Stimulated activated CD4-positive, alpha-beta T cell treated with anti-CD3 and anti-CD28 coated beads, Interleukin-15, amount 100 ng/mL, for 48 hours (primary cell): Measurements from ENCODE around the gene RAB4B.
A peak's percentile ranks its signal among the peaks of the same experiment; 100 is the strongest.
"Not testable (repeated sequence)": the region's sequence is repeated elsewhere in the genome, so short reads cannot be mapped to it uniquely, and the experiment has no call there.

Source experiments
- DNase-seq, 2 donors: peaks; one replicate each; pipeline ENCODE4 v3.0.0-alpha.2; 2020; ENCODE audit warnings: low read depth in 2 of 2

RAB4B gene

DNA sequence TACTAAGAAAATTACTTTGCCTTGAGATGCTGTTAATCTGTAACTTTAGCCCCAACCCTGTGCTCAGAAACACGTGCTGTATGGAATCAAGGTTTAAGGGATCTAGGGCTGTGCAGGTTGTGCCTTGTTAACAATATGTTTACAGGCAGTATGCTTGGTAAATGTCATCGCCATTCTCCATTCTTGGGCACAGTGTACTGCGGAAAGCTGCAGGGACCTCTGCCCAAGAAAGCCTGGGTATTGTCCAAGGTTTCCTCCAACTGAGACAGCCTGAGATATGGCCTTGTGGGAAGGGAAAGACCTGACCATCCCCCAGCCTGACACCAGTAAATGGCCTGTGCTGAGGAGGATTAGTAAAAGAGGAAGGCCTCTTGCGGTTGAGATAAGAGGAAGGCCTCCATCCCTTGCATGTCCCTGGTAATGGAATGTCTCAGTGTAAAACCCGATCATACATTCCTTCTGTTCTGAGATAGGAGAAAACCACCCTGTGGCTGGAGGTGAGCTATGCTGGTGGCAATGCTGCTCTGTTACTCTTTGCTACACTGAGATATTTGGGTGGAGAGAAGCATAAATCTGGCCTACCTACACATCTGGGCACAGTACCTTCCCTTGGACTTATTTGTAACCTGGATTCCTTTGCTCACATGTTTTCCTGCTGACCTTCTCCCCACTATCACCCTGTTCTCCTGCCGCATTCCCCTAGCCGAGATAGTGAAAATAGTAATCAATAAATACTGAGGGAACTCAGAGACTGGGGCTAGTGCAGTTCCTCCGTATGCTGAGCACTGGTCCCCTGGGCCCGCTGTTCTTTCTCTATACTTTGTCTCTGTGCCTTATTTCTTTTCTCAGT lies 44.9 kb downstream of the RAB4B start:
- not testable (repeated sequence) for DNase-seq

DNA sequence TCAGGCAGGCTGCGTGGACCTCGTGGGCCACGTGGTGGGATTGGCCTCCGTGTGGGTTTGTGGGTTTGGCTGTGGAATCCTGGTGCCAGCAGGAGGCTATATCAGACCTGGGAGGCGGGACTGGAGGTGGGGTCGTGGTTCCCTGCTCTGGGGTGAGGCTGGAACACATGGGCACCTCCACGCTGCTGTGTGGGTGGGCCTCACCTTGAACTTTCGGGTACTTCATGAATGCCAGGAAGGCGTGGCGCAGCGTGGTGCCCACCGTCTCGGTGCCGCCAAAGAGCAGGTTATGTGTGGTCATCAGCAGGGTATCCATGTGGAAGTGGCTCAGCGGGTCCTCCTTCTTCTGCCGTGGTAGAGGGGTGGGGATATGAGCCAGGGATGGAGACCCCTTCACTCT lies 46.9 kb downstream of the RAB4B start:
- not testable (repeated sequence) for DNase-seq

DNA sequence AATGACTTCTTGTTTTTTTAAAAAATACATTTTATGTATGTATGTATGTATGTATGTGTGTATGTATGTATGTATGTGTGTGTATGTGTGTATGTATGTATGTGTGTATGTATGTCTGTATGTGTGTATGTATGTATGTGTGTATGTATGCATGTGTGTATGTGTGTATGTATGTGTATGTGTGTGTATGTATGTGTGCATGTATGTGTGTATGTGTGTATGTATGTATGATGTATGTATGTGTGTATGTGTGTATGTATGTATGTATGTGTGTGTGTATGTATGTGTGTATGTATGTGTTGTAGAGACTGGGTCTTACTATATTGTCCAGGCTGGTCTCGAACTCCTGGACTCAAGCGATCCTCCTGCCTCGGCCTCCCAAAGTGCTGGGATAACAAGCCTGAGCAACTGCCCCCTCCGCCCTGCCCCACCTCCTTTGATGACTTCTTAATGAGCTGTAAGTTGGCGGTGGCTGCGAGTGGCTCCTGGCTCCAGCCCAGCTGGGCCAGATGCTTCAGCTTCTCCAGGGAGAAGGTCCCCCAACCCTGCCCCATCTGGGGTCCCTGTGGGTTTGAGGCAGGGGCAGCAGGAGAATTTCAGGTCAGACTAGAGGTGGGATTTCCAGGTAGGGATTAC lies 47.5 kb downstream of the RAB4B start:
- not testable (repeated sequence) for DNase-seq

DNA sequence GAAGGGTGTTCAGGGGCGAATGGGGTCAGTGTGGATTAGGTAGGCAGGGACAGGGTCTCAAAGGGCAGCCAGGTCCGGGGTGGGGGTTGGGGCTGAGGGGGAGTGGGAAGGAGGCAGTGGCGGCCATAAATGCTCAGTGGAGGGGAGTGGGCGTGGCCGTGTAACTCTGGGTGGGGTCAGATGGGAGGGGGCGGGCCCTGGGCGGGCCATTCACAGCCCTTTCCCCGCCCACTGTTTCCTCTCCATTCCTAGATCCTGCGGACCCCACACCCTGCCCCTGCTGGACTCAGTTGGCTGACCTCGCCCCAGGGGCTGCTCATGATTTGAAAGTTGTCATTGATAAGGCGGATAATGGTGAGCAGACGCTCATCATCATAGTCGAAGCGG lies 48.3 kb downstream of the RAB4B start:
- not testable (repeated sequence) for DNase-seq

DNA sequence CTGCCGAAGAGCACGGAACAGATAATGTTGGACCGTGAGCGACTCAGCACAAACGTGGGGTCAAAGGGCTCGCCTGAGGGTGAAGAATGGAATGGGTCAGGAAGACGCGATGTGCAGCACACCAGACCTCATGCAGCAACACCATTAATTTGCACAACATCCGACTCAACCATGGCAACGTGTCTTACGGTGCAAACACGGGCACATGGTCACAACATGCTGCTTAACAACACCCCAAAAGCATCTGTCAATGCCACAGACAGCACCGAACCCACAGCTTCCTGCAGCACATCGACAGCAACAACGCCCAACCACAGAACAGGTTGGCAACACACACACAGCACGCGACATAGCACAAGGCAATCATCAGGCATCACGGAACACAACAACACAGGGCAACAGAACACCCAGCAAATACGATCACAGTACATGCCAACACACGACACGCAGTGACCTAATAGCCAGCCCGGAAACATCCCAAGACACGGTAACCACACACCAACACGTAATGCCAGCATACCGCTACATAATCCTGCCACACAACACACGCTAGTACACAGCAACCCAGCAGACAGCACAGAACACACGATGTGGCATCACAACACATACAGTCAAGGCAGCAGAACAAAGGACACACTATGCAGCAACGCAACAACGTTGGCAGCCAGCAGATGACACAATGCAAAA lies 48.8 kb downstream of the RAB4B start:
- not testable (repeated sequence) for DNase-seq

DNA sequence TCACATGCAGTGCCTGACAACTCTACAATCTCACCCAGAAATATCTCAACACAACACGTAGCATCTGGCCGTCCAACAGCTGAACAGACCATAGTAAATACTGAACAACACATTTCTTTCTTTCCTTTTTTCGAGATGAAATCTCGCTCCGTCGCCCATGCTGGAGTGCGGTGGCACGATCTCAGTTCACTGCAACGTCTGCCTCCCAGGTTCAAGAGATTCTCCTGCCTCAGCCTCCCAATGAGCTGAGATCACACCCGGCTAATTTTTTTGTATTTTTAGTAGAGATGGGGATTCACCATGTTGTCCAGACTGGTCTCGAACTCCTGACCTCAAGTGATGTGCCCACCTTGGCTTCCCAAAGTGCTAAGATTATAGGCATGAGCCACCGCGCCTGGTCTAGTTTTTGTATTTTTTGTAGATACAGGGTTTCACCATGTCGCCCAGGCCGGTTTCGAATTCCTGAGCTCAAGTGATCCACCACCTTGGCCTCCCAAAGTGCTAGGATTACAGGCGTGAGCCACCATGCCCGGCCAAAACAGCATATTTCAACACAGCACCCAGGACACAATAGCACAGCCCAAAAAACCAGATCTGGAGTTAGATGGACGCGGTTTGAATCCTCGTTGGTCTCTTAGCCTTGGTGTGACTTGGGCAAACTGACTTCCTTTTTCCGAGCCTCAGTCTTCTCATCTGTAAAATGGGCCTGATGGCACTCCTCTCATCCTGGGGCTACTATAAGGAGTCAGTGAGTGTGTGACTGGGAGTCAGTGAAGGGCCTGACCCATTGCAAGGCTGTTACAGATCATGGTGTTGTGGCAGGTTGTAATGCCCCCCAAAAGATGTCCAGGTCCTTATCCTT lies 49.6 kb downstream of the RAB4B start:
- DNase-seq = no peak

DNA sequence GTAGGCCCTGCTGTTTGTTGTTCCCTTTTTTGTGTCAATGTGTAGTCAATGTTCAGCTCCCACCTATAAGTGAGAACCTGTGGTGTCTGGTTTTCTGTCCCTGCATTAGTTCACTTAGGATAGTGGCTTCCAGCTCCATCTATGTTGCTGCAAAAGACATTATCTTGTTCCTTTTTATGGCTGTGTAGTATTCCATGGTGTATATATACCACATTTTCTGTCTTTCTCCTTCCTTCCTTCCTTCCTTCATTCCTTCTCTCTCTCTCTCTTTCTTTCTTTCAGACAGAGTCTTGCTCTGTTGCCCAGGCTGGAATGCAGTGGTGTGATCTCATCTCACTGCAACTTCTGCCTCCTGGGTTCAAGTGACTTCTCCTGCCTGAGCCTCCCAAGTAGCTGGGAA lies 51.2 kb downstream of the RAB4B start:
- no peak for DNase-seq

DNA sequence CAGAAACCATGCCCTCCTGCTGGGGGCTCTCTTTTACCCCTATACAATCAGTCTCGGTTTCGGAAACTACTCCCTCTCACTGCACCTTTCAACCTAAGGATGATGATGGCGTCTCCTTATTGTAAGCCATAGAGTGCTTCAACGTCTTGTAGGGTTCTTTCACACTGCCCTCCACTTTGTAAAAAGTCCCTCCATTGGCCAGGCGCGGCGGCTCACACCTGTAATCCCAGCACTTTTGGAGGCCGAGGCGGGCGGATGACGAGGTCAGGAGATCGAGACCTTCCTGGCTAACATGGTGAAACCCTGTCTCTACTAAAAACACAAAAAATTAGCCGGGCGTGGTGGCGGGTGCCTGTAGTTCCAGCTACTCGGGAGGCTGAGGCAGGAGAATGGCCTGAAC lies 52.7 kb downstream of the RAB4B start:
- not testable (repeated sequence) for DNase-seq

DNA sequence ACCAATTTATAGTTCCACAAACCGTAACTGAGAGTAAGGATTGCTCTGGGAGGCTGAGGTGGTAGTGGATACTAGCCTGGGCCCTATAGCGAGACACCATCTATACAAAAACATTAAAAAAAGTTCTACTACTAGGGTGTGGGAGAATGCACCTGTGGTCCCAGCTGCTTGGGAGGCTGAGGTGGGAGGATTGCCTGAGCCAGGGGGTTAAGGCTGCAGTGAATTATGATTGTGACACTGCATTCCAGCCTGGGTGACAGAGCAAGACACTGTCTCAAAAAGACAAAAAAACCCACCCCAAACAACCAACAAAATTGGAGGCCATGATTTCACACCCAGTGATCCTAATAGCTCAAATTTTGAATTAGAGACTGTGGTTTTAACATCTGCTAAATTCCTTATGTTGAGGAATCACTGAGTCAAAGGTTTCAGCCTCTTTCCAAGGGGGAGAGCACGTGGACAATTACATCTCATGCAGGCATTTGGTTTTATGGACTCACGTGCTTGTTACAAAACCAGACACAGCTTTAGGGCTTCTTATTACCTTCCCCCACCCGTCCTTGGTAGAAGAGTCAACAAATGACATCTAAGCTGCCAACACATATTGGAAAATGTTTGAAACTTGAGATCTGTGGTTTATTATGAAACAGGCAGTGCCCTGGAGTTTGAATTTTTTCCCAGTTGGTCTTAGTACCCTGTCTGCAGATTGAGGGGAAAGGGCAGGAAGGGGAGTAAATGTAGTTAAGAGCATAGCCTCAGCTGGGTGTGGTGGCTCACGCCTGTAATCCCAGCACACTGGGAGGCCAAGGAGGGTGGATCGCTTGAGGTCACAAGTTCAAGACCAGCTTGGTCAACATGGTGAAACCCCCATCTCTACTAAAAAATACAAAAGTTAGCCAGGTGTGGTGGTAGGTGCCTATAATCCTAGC lies 53.7 kb downstream of the RAB4B start:
- DNase-seq = no peak

DNA sequence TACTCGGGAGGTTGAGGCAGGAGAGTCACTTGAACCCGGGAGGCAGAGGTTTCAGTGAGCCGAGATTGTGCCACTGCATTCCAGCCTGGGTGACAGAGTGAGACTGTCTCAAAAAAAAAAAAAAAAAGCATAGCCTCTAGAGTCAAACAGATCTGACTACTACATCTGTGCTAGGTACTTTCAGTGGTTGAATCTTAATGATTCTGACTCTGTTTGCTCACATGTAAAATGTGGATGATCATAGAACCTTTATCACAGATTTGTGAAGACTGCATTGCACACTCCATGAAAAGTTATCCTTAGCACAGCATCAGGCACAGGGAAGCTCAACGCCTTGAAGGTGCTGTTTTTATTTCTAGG lies 54.4 kb downstream of the RAB4B start:
- not testable (repeated sequence) for DNase-seq

DNA sequence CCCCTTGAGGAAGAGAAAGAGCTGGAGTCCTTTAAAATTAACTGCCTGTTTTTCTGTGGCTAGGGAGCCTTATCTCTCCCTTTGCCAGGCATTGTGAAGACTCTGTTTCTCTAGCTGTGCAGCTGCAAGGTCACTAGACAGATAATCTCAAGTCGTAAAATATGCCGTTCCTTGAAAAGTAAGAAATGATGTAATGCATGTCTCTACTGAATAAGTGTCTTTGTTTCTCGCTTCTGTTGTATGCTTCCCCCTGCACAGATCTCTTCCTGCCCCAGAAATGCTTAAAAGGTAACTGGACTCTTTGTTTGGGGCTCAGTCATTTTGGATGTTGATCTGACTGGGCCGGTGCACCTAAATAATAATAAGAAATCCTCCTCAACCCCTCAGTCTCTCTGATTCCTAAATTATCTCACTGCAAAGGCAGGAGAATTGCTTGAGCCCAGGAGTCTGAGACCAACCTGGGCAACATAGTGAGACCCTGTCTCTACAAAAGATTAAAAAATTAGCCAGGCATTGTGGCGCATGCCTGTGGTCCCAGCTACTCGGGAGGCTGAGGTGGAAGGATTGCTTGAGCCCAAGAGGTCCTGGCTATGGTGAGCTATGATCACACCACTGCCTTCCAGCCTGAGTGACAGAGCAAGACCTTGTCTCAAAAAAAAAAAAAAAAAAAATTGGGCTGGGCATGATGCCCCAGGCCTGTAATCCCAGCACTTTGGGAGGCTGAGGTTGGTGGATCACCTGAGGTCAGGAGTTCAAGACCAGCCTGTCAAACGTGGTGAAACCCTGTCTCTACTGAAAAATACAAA lies 55.9 kb downstream of the RAB4B start:
- not testable (repeated sequence) for DNase-seq

DNA sequence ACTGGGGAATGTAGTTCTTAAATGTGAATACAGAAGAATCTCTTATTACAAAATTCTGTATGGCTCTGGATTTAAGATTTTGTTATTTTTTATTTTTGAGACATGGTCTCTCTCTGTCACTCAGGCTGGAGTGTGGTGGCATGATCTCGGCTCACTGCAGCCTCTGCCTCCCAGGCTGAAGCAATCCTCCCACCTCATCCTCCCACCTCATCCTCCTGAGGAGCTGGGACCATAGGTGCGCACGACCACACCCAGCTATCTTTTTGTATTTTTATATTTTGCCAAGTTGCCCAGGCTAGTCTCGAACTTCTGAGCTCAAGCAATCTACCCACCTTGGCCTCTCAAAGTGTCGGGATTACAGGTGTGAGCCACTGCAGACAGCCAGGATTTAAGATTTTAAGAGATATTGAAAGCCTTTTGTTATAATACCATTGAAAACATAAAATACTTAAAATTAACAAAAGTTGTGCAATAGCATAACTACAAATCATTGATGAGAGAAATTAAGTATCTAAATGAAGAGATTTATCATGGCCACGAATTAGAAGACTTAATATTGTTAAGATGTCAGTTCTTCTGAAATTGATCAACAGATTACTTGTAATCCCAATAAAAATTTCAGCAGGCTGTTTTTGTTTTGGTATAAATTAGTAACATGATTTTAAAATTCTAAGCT lies 58.8 kb downstream of the RAB4B start:
- no peak for DNase-seq

DNA sequence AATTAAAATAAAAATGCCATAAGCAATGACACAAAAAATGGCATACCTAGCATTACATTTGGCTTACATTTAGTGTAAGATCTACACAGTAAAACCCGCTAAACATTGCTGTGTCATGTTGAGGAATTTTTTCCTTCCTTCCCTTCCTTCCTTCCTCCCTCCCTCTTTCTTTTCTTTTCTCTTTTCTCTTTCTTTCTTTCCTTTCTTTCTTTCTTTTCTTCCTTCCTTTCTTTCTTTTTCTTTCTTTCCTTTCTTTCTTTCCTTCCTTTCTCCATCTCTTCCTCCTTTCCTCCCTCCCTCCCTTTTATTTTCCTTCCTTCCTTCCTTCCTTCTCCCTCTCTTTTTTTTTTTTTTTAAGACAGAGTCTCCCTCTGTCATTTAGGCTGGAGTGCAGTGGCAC lies 60.4 kb downstream of the RAB4B start:
- not testable (repeated sequence) for DNase-seq

DNA sequence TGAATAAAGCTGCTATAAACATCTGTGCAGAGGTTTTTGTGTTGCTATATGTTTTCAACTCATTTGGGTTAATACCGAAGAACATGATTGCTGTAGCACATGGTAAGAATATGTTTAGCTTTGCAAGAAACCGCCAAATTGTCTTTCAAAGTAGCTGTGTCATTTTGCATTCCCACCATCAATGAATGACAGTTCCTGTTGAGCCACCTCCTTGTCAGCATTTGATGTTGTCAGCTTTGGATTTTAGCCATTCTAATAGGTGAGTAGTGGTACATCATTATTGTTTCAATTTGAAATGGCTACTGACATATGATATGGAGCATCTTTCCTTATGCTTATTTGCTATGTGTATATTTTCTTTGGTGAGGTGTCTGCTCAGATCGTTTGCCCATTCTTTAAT lies 64.0 kb downstream of the RAB4B start:
- not testable (repeated sequence) for DNase-seq

DNA sequence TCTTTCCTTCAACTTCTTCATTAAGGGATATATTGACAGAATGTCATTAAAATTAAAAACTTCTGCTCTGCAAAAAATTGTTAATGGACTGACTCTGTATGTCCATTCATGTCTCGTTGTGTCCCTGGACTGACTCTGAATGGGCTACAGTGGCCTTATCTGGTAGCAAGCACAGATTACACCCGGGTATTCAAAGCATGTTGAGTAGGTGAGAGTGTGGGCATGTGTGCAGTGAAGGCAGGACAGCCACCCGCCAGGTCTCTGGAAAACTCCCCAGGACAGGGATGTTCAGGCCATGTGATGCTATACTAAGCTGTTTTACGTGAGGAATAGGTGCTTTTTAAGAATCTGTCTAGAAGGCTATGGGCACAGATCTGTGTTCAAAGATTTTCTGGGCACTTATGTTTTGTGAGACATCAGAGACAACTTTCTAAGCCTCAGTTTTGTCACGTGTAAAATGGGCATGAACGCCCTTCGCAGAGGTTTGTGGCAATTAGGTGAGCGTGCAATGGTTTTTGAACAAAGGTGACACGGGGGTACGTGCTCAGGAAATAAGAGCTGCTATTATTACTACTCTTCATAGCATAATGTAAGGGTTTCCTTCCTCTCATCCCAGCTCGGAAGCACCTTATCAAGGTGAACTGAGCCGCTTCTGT lies 65.1 kb downstream of the RAB4B start:
- DNase-seq = not testable (repeated sequence)

DNA sequence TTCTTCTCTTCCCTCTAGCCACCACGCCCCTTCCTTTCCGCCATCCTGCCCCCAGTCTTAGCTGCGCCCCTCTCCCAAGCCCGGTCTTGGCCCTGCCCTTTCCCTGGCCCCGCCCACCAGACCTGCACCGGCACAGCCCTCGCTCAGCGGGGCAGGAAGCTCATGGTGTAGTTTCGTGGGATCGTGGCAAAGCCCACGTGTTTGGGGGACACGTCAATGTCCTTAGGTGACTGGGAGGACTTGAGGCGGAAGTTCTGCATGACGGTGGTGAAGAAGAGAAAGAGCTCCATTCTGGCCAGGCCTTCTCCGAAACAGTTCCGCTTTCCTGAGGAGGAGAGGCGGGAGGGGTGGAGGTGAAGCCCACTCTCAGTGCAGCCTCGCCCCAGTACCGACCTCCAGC lies 65.6 kb downstream of the RAB4B start:
- DNase-seq = peak; percentile 48 to 72
